Caki2 (cell line): ENCODE measurements around the gene NEK5. TPM values are rescaled to one million over a fixed set of nuclear protein-coding genes. Genes with fewer than 3 reads are reported as not detected.
"Not testable (repeated sequence)": the region's sequence is repeated elsewhere in the genome, so short reads cannot be mapped to it uniquely, and the experiment has no call there.

Experiments used
- DNase-seq: peaks from one replicate; pipeline ENCODE4 v3.0.0-alpha.2; 2015; ENCODE audit warnings: low read depth
- in situ Hi-C: cut with HindIII; loops from 2 replicates; pipeline ENCODE4 v1.10.0; 2016; ENCODE audit warnings: low sequenced_read_pairs, low pct_unique_long_range_greater_than_20kb, mixed read lengths
- total RNA-seq: library from RNA; depleted of rRNA; stranded (reverse); fragments of >200 nt; shearing (Covaris generic); gene quantifications from 2 replicates; pipeline ENCODE4 v1.2.3, GENCODE V29; 2014; ENCODE audit warnings: low replicate concordance

NEK5 gene
- total RNA-seq, 1 experiment from 2014 or later, result 0.07 TPM

- no peak for DNase-seq
- in situ Hi-C loops, result no loop called here
Measured at GRCh38 chr13:52155177-52155576, 26.3 kb upstream of the NEK5 start.

- no peak for DNase-seq
- in situ Hi-C loops, result no loop called here
Measured at GRCh38 chr13:52147225-52147624, 18.4 kb upstream of the NEK5 start.

DNA sequence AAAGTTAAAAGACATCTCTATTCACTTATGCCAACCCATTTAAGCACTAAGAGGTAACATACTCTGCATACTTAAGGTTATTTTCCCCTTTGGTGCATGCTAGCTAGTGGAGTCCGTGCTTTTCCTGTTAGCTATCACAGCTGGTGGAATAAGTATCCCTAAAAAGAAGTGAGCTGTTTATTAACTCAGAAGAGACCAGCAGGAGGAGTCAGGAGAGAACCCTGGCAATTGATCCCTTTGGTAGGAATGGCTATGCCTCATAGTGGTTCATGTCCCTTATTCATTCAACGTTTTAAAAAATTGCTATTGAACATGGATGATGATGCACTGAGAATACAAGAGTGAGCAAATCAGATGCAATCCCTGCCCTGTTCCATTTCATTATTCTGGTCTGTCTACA, 12.4 kb upstream of the NEK5 start:
- DNase-seq, result no peak
- in situ Hi-C loops, result no loop called here

DNA sequence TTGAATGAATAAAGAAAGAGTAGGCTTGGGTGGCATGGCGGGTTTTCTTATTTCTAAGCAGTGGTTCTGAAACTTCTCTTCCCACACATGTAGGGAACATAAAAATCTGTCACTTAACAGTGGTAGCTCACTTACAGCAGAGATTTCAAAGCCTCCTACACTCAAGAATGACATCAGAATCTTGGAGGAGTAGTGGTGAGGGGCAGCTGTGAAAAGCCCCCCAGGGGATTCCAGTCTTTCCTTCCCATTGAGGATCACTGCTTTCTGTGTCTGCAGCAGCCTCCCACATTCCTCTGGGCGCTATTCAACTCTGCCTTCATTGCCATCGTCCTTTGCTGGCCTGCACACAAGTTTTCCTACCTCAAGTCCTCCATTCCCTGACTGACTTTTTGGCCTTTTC, 8.6 kb upstream of the NEK5 start:
- no peak for DNase-seq
- in situ Hi-C loops, result no loop called here

- in situ Hi-C loops, result no loop called here
- DNase-seq, result no peak
Measured at GRCh38 chr13:52136763-52137162, 7.9 kb upstream of the NEK5 start.

GRCh38 chr13:52130641-52131040, 1.8 kb upstream of the NEK5 start:
- in situ Hi-C loops, result no loop called here
- no peak for DNase-seq

- in situ Hi-C loops, result no loop called here
- DNase-seq, result peak; percentile 62
Measured at GRCh38 chr13:52127783-52128702, 830 bp downstream of the NEK5 start.

GRCh38 chr13:52127378-52127777, 1.5 kb downstream of the NEK5 start:
- DNase-seq, result no peak
- in situ Hi-C loops, result no loop called here

DNA sequence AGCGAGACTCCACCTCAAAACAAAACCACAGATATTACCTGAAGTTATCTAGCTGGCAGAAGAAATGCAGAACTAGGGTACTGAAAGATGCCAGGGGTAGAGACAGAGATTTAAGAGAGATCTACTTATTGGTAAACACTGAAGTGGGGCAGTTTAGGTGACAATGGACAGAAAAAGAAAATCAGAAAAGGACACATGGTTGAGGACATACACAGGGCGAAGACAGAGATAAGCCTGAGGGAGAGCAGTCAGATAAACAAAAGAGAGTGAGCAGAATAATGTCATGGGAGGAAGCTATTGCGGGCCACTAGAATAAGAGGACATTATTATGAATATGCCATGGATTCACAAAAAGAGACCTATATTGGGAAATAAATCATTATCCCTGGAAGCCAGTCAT, 3.3 kb downstream of the NEK5 start:
- in situ Hi-C loops, result no loop called here

GRCh38 chr13:52118595-52118994, 10.3 kb downstream of the NEK5 start:
- no peak for DNase-seq
- in situ Hi-C loops, result no loop called here

More for the DNA sequence above, 3.3 kb downstream of the NEK5 start:
- no peak for DNase-seq

DNA sequence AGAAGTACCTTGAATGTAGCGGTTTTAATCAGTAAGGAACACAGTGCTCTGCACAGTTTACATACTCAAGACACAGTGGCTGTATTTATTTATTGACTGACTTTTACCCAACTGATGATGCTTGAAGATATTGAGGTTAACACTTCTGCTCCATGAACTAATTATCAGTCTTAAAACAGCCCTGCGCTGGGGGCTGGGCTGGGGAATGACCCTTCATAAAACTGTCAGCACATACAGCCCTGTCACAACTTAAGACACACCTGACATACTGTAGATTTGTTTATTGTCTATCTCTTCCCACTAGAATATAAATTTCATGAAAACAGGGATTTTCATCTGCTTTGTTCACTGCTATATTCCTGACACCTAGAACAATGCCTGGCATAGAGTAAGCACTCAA, 10.8 kb downstream of the NEK5 start:
- no peak for DNase-seq
- in situ Hi-C loops, result no loop called here

GRCh38 chr13:52112591-52112990, 16.3 kb downstream of the NEK5 start:
- DNase-seq, result no peak
- in situ Hi-C loops, result no loop called here

- in situ Hi-C loops, result no loop called here
- DNase-seq, result peak; percentile 43
Measured at GRCh38 chr13:52109116-52109670, 19.7 kb downstream of the NEK5 start.

DNA sequence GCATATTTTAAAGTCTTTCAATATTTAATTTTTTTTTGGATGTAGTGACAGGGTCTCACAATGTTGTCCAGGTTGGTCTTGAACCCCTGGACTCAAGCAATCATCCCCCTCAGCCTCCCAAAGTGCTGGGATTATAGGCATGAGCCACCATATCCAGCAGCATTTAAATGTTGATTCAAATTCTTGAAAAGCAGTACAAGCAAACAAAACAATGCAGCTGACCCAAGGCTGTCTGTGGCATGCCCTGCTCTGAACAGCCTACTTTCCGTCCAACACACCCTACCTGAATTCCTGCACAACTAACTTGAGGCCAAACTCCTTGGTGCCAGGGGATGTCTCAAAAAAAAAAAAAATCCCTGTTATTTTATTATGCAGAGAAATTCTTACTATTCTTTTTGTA, 23.0 kb downstream of the NEK5 start:
- DNase-seq, result no peak
- in situ Hi-C loops, result no loop called here

GRCh38 chr13:52104624-52105023, 24.2 kb downstream of the NEK5 start:
- DNase-seq, result no peak
- in situ Hi-C loops, result no loop called here

DNA sequence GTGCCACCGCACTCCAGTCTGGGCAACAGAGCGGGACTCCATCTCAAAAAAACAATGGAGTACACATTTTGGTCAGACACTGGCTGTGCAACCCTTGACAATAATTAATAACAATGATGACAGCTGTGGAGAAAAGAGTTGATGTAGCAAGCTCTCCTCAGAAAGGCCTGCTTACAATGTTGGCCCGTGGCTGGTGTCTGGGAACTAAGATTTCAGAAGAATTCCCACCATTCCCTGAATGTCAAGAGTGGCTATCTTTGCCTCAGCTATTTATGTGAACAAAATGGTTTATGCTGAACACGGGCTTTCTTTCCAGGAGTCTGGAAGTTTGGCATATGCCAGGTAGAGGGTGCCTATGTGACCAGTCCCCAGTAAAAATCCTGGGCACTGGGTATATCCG, 25.5 kb downstream of the NEK5 start:
- DNase-seq, result no peak
- in situ Hi-C loops, result no loop called here

DNA sequence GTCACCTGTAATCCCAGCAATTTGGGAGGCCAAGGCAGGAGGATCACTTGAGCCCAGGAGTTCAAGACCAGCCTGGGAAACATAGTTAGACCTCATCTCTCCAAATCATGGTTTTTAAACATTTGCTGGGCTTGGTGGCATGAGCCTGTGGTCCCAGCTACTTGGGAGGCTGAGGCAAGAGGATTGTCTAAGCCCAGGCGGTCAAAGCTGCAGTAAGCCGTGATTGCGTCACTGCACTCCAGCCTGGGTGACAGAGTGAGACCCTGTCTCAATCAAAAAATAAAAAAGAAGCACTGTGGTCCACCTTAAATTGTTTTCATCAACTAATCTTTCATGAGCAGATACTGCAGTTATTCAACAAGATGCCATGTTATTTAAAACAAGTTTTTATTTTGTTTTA, 26.4 kb downstream of the NEK5 start:
- DNase-seq, in situ Hi-C loops: not testable (repeated sequence)

DNA sequence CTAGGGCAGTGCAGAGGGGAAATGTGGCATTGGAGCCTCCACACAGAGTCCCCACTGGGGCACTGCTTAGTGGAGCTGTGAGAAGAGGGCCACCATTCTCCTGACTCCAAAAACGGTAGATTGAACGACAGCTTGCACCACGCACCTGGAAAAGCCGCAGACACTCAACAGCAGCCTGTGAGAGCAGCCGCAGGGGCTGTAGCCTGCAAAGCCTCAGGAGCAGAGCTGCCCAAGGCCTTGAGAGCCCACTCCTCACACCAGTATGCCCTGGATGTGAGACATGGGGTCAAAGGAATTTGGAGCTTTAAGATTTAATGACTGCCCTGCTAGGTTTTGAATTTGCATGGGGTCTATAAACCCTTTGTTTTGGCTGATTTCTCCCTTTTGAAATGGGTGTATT, 31.7 kb downstream of the NEK5 start:
- DNase-seq, result no peak
- in situ Hi-C loops, result no loop called here

GRCh38 chr13:52096748-52097147, 32.1 kb downstream of the NEK5 start:
- no peak for DNase-seq
- in situ Hi-C loops, result no loop called here

DNA sequence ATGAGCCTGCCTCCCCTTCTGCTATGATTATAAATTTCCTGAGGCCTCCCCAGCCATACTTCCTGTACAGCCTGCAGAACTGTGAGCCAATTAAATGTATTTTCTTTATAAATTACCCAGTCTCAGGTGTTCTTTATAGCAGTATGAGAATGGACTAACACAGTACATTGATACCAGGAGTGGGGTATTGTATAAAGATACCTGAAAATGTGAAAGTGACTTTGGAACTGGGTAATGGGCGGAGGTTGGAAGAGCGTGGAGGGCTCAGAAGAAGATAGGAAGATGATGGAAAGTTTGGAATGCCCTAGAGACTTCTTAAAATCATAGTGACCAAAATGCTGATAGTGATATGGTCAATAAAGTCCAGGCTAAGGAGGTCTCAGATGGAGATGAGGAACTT, 32.8 kb downstream of the NEK5 start:
- DNase-seq, result no peak
- in situ Hi-C loops, result no loop called here
